ENCODE data around the gene ADGRD1.
"Not testable (repeated sequence)": the region's sequence is repeated elsewhere in the genome, so short reads cannot be mapped to it uniquely, and the experiment has no call there.

The ADGRD1 gene

GRCh38 chr12:131071234-131071820, 117.6 kb downstream of the ADGRD1 start:
- not testable (repeated sequence) for H3K27me3 ChIP-seq (ENCODE audit: control insufficient read depth, insufficient read depth, low read length, poor library complexity, severe bottlenecking); H3K4me3 ChIP-seq (ENCODE audit: insufficient read depth, low read depth, low read length); H3K36me3 ChIP-seq (ENCODE audit: control insufficient read depth, insufficient read depth, low read length); H3K4me1 ChIP-seq (ENCODE audit: control insufficient read depth, insufficient read depth, low read length); H3K27ac ChIP-seq (ENCODE audit: insufficient read depth, low read depth, low read length, poor library complexity, severe bottlenecking); H3K9me3 ChIP-seq (ENCODE audit: control insufficient read depth, low read length)
- 69 to 82% methylated on average over 9 of the region's 12 CpGs for WGBS, 2 experiments

- not testable (repeated sequence) for H3K36me3 ChIP-seq (ENCODE audit: control insufficient read depth, insufficient read depth, low read length); H3K9me3 ChIP-seq (ENCODE audit: control insufficient read depth, low read length); H3K27ac ChIP-seq (ENCODE audit: insufficient read depth, low read depth, low read length, poor library complexity, severe bottlenecking); H3K27me3 ChIP-seq (ENCODE audit: control insufficient read depth, insufficient read depth, low read length, poor library complexity, severe bottlenecking); H3K4me1 ChIP-seq (ENCODE audit: control insufficient read depth, insufficient read depth, low read length); H3K4me3 ChIP-seq (ENCODE audit: insufficient read depth, low read depth, low read length)
- 84 to 88% methylated on average over 7 of the region's 12 CpGs for WGBS, 2 experiments
Measured at GRCh38 chr12:131071950-131072349, 118.2 kb downstream of the ADGRD1 start.

- Histone ChIP-seq H3K27me3 (ENCODE audit: control insufficient read depth, insufficient read depth, low read length, poor library complexity, severe bottlenecking) (no peaks in the 10 kb centered on the region), H3K36me3 (ENCODE audit: control insufficient read depth, insufficient read depth, low read length) (no peaks in the 10 kb centered on the region), H3K9me3 (ENCODE audit: control insufficient read depth, low read length) (no peaks in the 10 kb centered on the region), H3K27ac (ENCODE audit: insufficient read depth, low read depth, low read length, poor library complexity, severe bottlenecking) (no peak overlapping the region), H3K4me3 (ENCODE audit: insufficient read depth, low read depth, low read length) (no peak overlapping the region), H3K4me1 (ENCODE audit: control insufficient read depth, insufficient read depth, low read length) (no peaks in the 10 kb centered on the region)
- 91 to 92% methylated on average over 3 of the region's 3 CpGs for WGBS, 2 experiments
Measured at GRCh38 chr12:131072451-131073230, 118.9 kb downstream of the ADGRD1 start.

GRCh38 chr12:131074221-131075083, 120.7 kb downstream of the ADGRD1 start:
- H3K27me3 ChIP-seq (ENCODE audit: control insufficient read depth, insufficient read depth, low read length, poor library complexity, severe bottlenecking): no peaks in the 10 kb centered on the region
- H3K4me1 ChIP-seq (ENCODE audit: control insufficient read depth, insufficient read depth, low read length): no peaks in the 10 kb centered on the region
- no peak overlapping the region for H3K4me3 ChIP-seq (ENCODE audit: insufficient read depth, low read depth, low read length)
- 87 to 89% methylated on average over 18 of the region's 18 CpGs for WGBS, 2 experiments
- H3K36me3 ChIP-seq (ENCODE audit: control insufficient read depth, insufficient read depth, low read length): no peaks in the 10 kb centered on the region
- no peaks in the 10 kb centered on the region for H3K9me3 ChIP-seq (ENCODE audit: control insufficient read depth, low read length)
- no peak overlapping the region for H3K27ac ChIP-seq (ENCODE audit: insufficient read depth, low read depth, low read length, poor library complexity, severe bottlenecking)

GRCh38 chr12:131075194-131075593, 121.5 kb downstream of the ADGRD1 start:
- 90% methylated on average over 6 of the region's 6 CpGs for WGBS, 2 experiments
- Histone ChIP-seq H3K4me3 (ENCODE audit: insufficient read depth, low read depth, low read length) (no peak overlapping the region), H3K36me3 (ENCODE audit: control insufficient read depth, insufficient read depth, low read length) (no peaks in the 10 kb centered on the region), H3K27ac (ENCODE audit: insufficient read depth, low read depth, low read length, poor library complexity, severe bottlenecking) (no peak overlapping the region), H3K4me1 (ENCODE audit: control insufficient read depth, insufficient read depth, low read length) (no peaks in the 10 kb centered on the region), H3K9me3 (ENCODE audit: control insufficient read depth, low read length) (no peaks in the 10 kb centered on the region), H3K27me3 (ENCODE audit: control insufficient read depth, insufficient read depth, low read length, poor library complexity, severe bottlenecking) (no peaks in the 10 kb centered on the region)

GRCh38 chr12:131075611-131076010, 121.9 kb downstream of the ADGRD1 start:
- Histone ChIP-seq H3K4me3 (ENCODE audit: insufficient read depth, low read depth, low read length) (no peak overlapping the region), H3K27ac (ENCODE audit: insufficient read depth, low read depth, low read length, poor library complexity, severe bottlenecking) (no peak overlapping the region), H3K27me3 (ENCODE audit: control insufficient read depth, insufficient read depth, low read length, poor library complexity, severe bottlenecking) (no peaks in the 10 kb centered on the region), H3K9me3 (ENCODE audit: control insufficient read depth, low read length) (no peaks in the 10 kb centered on the region), H3K36me3 (ENCODE audit: control insufficient read depth, insufficient read depth, low read length) (no peaks in the 10 kb centered on the region), H3K4me1 (ENCODE audit: control insufficient read depth, insufficient read depth, low read length) (no peaks in the 10 kb centered on the region)
- WGBS, 2 experiments: 86 to 87% methylated on average over 8 of the region's 8 CpGs

- 90% methylated on average over 3 of the region's 3 CpGs for WGBS, 2 experiments
- no peak overlapping the region for H3K27ac ChIP-seq (ENCODE audit: insufficient read depth, low read depth, low read length, poor library complexity, severe bottlenecking)
- no peaks in the 10 kb centered on the region for H3K27me3 ChIP-seq (ENCODE audit: control insufficient read depth, insufficient read depth, low read length, poor library complexity, severe bottlenecking)
- no peaks in the 10 kb centered on the region for H3K9me3 ChIP-seq (ENCODE audit: control insufficient read depth, low read length)
- no peaks in the 10 kb centered on the region for H3K4me1 ChIP-seq (ENCODE audit: control insufficient read depth, insufficient read depth, low read length)
- no peak overlapping the region for H3K4me3 ChIP-seq (ENCODE audit: insufficient read depth, low read depth, low read length)
- no peaks in the 10 kb centered on the region for H3K36me3 ChIP-seq (ENCODE audit: control insufficient read depth, insufficient read depth, low read length)
Measured at GRCh38 chr12:131076296-131076695, 122.6 kb downstream of the ADGRD1 start.

- no peaks in the 10 kb centered on the region for H3K36me3 ChIP-seq (ENCODE audit: control insufficient read depth, insufficient read depth, low read length)
- WGBS, 2 experiments: 86% methylated on average over 25 of the region's 25 CpGs
- no peaks in the 10 kb centered on the region for H3K27me3 ChIP-seq (ENCODE audit: control insufficient read depth, insufficient read depth, low read length, poor library complexity, severe bottlenecking)
Measured at GRCh38 chr12:131076791-131077747, 123.4 kb downstream of the ADGRD1 start.

GRCh38 chr12:131077931-131078391, 124.3 kb downstream of the ADGRD1 start:
- 86 to 87% methylated on average over 11 of the region's 11 CpGs for WGBS, 2 experiments
- no peak overlapping the region for H3K27ac ChIP-seq (ENCODE audit: insufficient read depth, low read depth, low read length, poor library complexity, severe bottlenecking)
- H3K4me1 ChIP-seq (ENCODE audit: control insufficient read depth, insufficient read depth, low read length): no peaks in the 10 kb centered on the region
- H3K27me3 ChIP-seq (ENCODE audit: control insufficient read depth, insufficient read depth, low read length, poor library complexity, severe bottlenecking): no peaks in the 10 kb centered on the region
- no peak overlapping the region for H3K4me3 ChIP-seq (ENCODE audit: insufficient read depth, low read depth, low read length)
- no peaks in the 10 kb centered on the region for H3K9me3 ChIP-seq (ENCODE audit: control insufficient read depth, low read length)
- no peaks in the 10 kb centered on the region for H3K36me3 ChIP-seq (ENCODE audit: control insufficient read depth, insufficient read depth, low read length)

More at GRCh38 chr12:131076791-131077747, 123.4 kb downstream of the ADGRD1 start:
- no peaks in the 10 kb centered on the region for H3K4me1 ChIP-seq (ENCODE audit: control insufficient read depth, insufficient read depth, low read length)
- H3K4me3 ChIP-seq (ENCODE audit: insufficient read depth, low read depth, low read length): no peak overlapping the region
- H3K27ac ChIP-seq (ENCODE audit: insufficient read depth, low read depth, low read length, poor library complexity, severe bottlenecking): no peak overlapping the region
- H3K9me3 ChIP-seq (ENCODE audit: control insufficient read depth, low read length): no peaks in the 10 kb centered on the region

Data from ectodermal cell (in vitro differentiated cells).